ENCODE data around the gene CTNNA1. TPM values are rescaled to one million over a fixed set of nuclear protein-coding genes. Genes with fewer than 3 reads are reported as not detected.

CTNNA1 gene
- total and polyA plus RNA-seq, 2 of the 8 experiments (the other 6 are each of a cell fraction or from before 2014, with no cell fraction given) = 115 to 349 TPM

DNA sequence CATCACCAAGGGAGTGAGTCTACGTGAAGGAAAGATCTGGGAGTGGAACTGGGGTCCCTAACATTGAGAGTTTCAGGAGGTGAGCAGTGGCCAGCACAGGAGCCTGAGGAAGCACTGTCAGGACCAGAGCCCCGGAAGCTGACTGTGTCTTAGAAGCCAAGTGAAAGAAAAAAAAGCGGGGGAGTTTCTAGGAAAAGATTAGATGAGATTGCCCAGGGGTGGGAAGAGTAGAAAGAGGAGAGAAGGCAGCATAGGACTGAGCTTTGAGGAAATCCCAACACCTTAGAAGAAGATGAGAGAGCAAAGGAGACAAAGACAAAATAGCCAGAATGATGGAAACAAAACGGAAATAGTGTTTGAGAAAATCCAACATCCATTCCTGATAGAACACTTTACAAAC, 158.9 kb downstream of the CTNNA1 start (continued):
- TF ChIP-seq TCF12 (IDR thresholded peaks at IDR 0.05; ENCODE audit: low read depth, low read length) = no peak
- no peak for TF ChIP-seq NRF1 (IDR thresholded peaks at IDR 0.05; ENCODE audit: low read depth, low read length)
